ENCODE data around the gene DDX19B.

DNA sequence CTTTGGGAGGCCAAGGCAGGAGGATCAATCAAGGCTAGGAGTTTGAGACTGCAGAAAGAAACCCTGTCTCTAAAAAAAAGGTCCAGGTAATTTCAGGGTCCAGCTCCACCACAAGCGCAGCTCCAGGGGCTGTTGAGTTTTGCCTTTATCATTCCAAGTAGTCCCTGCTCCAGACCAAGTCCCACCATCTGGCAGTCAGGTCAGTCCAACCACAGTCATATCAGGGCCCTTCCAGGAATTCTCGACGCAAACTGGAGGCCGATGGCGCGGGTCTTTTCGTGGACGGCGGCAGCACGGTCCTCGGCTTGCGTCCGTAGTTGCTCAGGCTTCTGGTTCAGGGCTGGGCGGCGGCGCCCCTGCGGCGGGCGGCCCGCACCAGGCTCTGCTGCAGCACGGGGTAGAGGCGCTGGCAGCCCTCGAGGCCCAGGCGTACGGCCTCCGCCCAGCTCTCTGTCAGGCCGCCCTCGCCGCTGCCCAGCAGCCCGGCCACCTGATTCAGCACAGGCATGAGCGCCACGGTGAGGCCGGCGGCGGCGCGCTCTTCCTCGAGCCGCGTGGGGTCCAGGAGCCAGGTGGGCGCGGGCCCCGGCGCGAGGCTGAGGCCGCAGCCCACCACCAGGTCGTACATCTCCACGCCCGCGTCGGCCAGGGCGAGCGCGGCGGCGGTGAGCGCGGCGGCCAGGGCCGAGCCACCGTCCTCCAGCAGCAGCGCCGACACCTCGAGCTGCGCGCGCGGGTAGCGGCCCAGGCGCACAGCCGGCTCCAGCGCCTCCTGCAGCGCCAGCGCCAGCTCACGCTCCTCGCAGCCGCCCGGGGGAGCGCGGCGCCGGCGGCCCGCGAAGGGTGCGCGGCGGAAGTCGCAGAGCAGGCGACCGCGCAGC lies 48.0 kb upstream of the DDX19B start:
- TF ChIP-seq, protein P1, sequence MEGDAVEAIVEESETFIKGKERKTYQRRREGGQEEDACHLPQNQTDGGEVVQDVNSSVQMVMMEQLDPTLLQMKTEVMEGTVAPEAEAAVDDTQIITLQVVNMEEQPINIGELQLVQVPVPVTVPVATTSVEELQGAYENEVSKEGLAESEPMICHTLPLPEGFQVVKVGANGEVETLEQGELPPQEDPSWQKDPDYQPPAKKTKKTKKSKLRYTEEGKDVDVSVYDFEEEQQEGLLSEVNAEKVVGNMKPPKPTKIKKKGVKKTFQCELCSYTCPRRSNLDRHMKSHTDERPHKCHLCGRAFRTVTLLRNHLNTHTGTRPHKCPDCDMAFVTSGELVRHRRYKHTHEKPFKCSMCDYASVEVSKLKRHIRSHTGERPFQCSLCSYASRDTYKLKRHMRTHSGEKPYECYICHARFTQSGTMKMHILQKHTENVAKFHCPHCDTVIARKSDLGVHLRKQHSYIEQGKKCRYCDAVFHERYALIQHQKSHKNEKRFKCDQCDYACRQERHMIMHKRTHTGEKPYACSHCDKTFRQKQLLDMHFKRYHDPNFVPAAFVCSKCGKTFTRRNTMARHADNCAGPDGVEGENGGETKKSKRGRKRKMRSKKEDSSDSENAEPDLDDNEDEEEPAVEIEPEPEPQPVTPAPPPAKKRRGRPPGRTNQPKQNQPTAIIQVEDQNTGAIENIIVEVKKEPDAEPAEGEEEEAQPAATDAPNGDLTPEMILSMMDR (IDR thresholded peaks at IDR 0.05; ENCODE audit: insufficient read depth, low read length, poor library complexity, severe bottlenecking), result peak; percentile 9
- TF ChIP-seq EZH2phosphoT487 (conservative IDR thresholded peaks at IDR 0.05; ENCODE audit: low read length), result no peak
